Testis (tissue), 3 donors: ENCODE data around the gene KCNJ14. TPM values are rescaled to one million over a fixed set of nuclear protein-coding genes. Genes with fewer than 3 reads are reported as not detected.

Source experiments
- DNase-seq: peaks from one replicate; pipeline ENCODE4 v3.0.0-alpha.2; 2019
- H3K27ac ChIP-seq, 2 donors: fragments of 200-600 bp; sonication (generic); one replicate each; pipeline ENCODE4 v1.5.1; 2019
- H3K27me3 ChIP-seq: fragments of 200-600 bp; sonication (generic); one replicate; pipeline ENCODE4 v1.5.1; 2019
- H3K36me3 ChIP-seq: fragments of 200-600 bp; sonication (generic); one replicate; pipeline ENCODE4 v1.5.1; 2017; ENCODE audit warnings: low read depth; ENCODE audit errors: missing control alignments
- H3K4me1 ChIP-seq: fragments of 200-600 bp; sonication (generic); one replicate; pipeline ENCODE4 v1.5.1; 2019
- H3K4me3 ChIP-seq, 2 donors: fragments of 200-600 bp; sonication (generic); one replicate each; pipeline ENCODE4 v1.5.1; 2017 to 2019
- H3K9me3 ChIP-seq: fragments of 200-600 bp; sonication (generic); one replicate; pipeline ENCODE4 v1.5.1; 2017
- CTCF ChIP-seq, 3 experiments: fragments of 450-650 bp in 2 of 3; fragments of 200-600 bp in 1 of 3; sonication (generic) in 1 of 3; IDR thresholded peaks; one replicate each; pipeline ENCODE4 v1.5.1; 2016 to 2019; ENCODE audit warnings: antibody characterized with exemption in 3 of 3, mild to moderate bottlenecking in 2 of 3, moderate library complexity in 1 of 3
- POLR2A ChIP-seq: fragments of 450-650 bp; IDR thresholded peaks from one replicate; pipeline ENCODE4 v1.6.1; 2017; ENCODE audit warnings: antibody characterized with exemption, mild to moderate bottlenecking, moderate library complexity
- WGBS, 2 donors: methylation state at CpG; one replicate each; pipeline ENCODE4 v1.1.5; 2018; 5-methylcytosine and 5-hydroxymethylcytosine counted together
- intact Hi-C: fragments of 100-400 bp; cut with DNase I; formaldehyde crosslinking; loops from one replicate; pipeline ENCODE4 v1.15.1; 2023; ENCODE audit warnings: low total_unique reads
- polyA plus RNA-seq: library from polyadenylated mRNA; stranded (reverse); fragments of 350-450 nt; fragmentation: Illumina TruSeq; extraction: RNeasy Lipid Tissue Mini Kit (QIAGEN cat#74804); gene quantifications from one replicate; pipeline ENCODE4 v1.2.3, GENCODE V29; 2014; ENCODE audit warnings: low read depth, low replicate concordance; ENCODE audit not compliant: insufficient read depth
- total RNA-seq, 2 donors: library from RNA; depleted of rRNA; stranded (reverse); fragments of >200 nt; gene quantifications; one replicate each; pipeline ENCODE4 v1.2.3, GENCODE V29; 2016

The KCNJ14 gene
- total and polyA plus RNA-seq, 3 donors from 2014 or later = 0.66 to 2.2 (median 1.6) TPM

GRCh38 chr19:48415806-48416221 lies 39.6 kb upstream of the KCNJ14 start:
- 45 to 46% methylated on average over 27 to 30 of the region's 30 CpGs for WGBS, 2 donors
- H3K4me1 ChIP-seq = peaks cover 3% of the 10 kb centered on the region
- H3K4me3 ChIP-seq = peak overlapping the region; percentile 10 to 29
- H3K27ac ChIP-seq = no peak overlapping the region
- intact Hi-C loops = no loop called here
- TF ChIP-seq CTCF (IDR thresholded peaks at IDR 0.05) (no peak), POLR2A (no peak)
- no peak for DNase-seq
- H3K9me3 ChIP-seq = no peaks in the 10 kb centered on the region
- H3K36me3 ChIP-seq = no peaks in the 10 kb centered on the region
- H3K27me3 ChIP-seq = no peaks in the 10 kb centered on the region

- intact Hi-C loops = no loop called here
- Histone ChIP-seq H3K36me3 (no peaks in the 10 kb centered on the region), H3K4me1 (peaks cover 3% of the 10 kb centered on the region), H3K27me3 (no peaks in the 10 kb centered on the region), H3K27ac (no peak overlapping the region), H3K4me3 (no peak overlapping the region), H3K9me3 (no peaks in the 10 kb centered on the region)
- no peak for DNase-seq
- 70 to 84% methylated on average over 3 to 7 of the region's 7 CpGs for WGBS, 2 donors
- TF ChIP-seq CTCF (IDR thresholded peaks at IDR 0.05) = no peak
- TF ChIP-seq POLR2A = no peak
Measured at GRCh38 chr19:48417421-48417820, 38.0 kb upstream of the KCNJ14 start.

- intact Hi-C loops = no loop called here
- DNase-seq = no peak
- no peaks in the 10 kb centered on the region for H3K27me3 ChIP-seq
Measured at GRCh38 chr19:48418317-48419064, 36.9 kb upstream of the KCNJ14 start.

GRCh38 chr19:48419158-48419920 lies 36.0 kb upstream of the KCNJ14 start:
- no peaks in the 10 kb centered on the region for H3K9me3 ChIP-seq
- TF ChIP-seq POLR2A = no peak
- no peak for TF ChIP-seq CTCF (IDR thresholded peaks at IDR 0.05)
- intact Hi-C loops = no loop called here
- DNase-seq = peak; percentile 81
- H3K4me3 ChIP-seq = peak overlapping the region in 1 of 2 donors; percentile 45
- 47 to 63% methylated on average over 23 to 31 of the region's 31 CpGs for WGBS, 2 donors
- peaks cover 3% of the 10 kb centered on the region for H3K4me1 ChIP-seq
- no peaks in the 10 kb centered on the region for H3K27me3 ChIP-seq
- no peaks in the 10 kb centered on the region for H3K36me3 ChIP-seq
- H3K27ac ChIP-seq = no peak overlapping the region

More at GRCh38 chr19:48418317-48419064, 36.9 kb upstream of the KCNJ14 start:
- Histone ChIP-seq H3K36me3 (no peaks in the 10 kb centered on the region), H3K4me1 (peaks cover 3% of the 10 kb centered on the region), H3K27ac (no peak overlapping the region), H3K4me3 (no peak overlapping the region), H3K9me3 (no peaks in the 10 kb centered on the region)
- WGBS, 2 donors = 77 to 80% methylated on average over 6 of the region's 6 CpGs
- TF ChIP-seq POLR2A (no peak), CTCF (IDR thresholded peaks at IDR 0.05) (no peak)
